Endothelial cell of umbilical vein (primary cell): ENCODE results near the gene ZRANB2. TPM values are rescaled to one million over a fixed set of nuclear protein-coding genes. Genes with fewer than 3 reads are reported as not detected.

Experiments used
- BruUV-seq: library from RNA; stranded (reverse); fragments of 400-500 nt; replicated peaks from 2 replicates; lab custom pipeline; 2021; lab: Mats Ljungman, UMichigan
- CTCF ChIA-PET: fragments of 300-600, 350-600 bp; sonication (Branson Sonifier 250); formaldehyde crosslinking; loops from one replicate; lab custom pipeline; 2021; ENCODE audit warnings: antibody characterized with exemption, inconsistent platforms; lab: Charles Lee
- POLR2A ChIA-PET: fragments of 300-600, 350-600 bp; sonication (Branson Sonifier 250); formaldehyde crosslinking; loops from one replicate; lab custom pipeline; 2021; ENCODE audit warnings: antibody characterized with exemption, inconsistent platforms; lab: Charles Lee
- DNase-seq: peaks from one replicate; pipeline ENCODE4 v3.0.0-alpha.2; 2011; ENCODE audit warnings: low read depth, low spot score
- FAIRE-seq: peaks from 2 replicates; lab custom pipeline; 2011; peaks lifted over from hg19 to GRCh38; lab: Jason Lieb, UNC
- H2AFZ ChIP-seq: 2 replicates; pipeline ENCODE4 v1.6.0; 2012; ENCODE audit warnings: low read depth, low read length, control low read depth, inconsistent platforms
- H3K27ac ChIP-seq: 2 replicates; pipeline ENCODE4 v1.5.1; 2011; ENCODE audit warnings: low read depth, mild to moderate bottlenecking, control low read depth, low read length, moderate library complexity; ENCODE audit not compliant: insufficient read depth
- H3K27me3 ChIP-seq, 2 experiments: 2 replicates each; pipeline versions ENCODE4 v1.6.0 to v1.6.1; 2011; ENCODE audit warnings: low read length in 2 of 2, mixed read lengths in 1 of 2; ENCODE audit not compliant: control insufficient read depth in 2 of 2, insufficient read depth in 2 of 2
- H3K36me3 ChIP-seq, 2 experiments: 2 replicates in 1 of 2; 3 replicates in 1 of 2; pipeline ENCODE4 v1.5.1; 2011; ENCODE audit warnings: low read length in 2 of 2, mild to moderate bottlenecking in 1 of 2, moderate library complexity in 1 of 2; ENCODE audit not compliant: control insufficient read depth in 2 of 2, insufficient read depth in 2 of 2; ENCODE audit errors: extremely low read depth in 1 of 2
- H3K4me1 ChIP-seq: 3 replicates; pipeline ENCODE4 v1.5.1; 2011; ENCODE audit warnings: mild to moderate bottlenecking, low read length; ENCODE audit not compliant: control insufficient read depth, insufficient read depth; ENCODE audit errors: extremely low read depth
- H3K4me2 ChIP-seq: 2 replicates; pipeline ENCODE4 v1.6.1; 2011; ENCODE audit warnings: low read length, control low read depth, mixed read lengths; ENCODE audit not compliant: insufficient read depth
- H3K4me3 ChIP-seq, 3 experiments: fragments of 200-600 bp in 1 of 3; sonication (generic), shearing (Covaris generic) in 1 of 3; replicated peaks in 1 of 3; 2 replicates each; pipeline ENCODE4 v1.5.1; 2011 to 2016; ENCODE audit warnings: control low read depth in 3 of 3, low read length in 3 of 3, mild to moderate bottlenecking in 2 of 3, inconsistent platforms in 1 of 3, low read depth in 1 of 3, moderate library complexity in 1 of 3; ENCODE audit not compliant: insufficient read depth in 1 of 3
- H3K79me2 ChIP-seq: 2 replicates; pipeline ENCODE4 v1.6.0; 2012; ENCODE audit warnings: low read length, inconsistent platforms; ENCODE audit not compliant: control insufficient read depth, insufficient read depth
- H3K9ac ChIP-seq: replicated peaks from 2 replicates; pipeline ENCODE3; 2011; ENCODE audit warnings: low read length, control low read depth; ENCODE audit not compliant: insufficient read depth; ENCODE audit errors: extremely low read depth
- H3K9me1 ChIP-seq: replicated peaks from 3 replicates; pipeline ENCODE4 v1.6.0; 2011; ENCODE audit warnings: mild to moderate bottlenecking, low read length; ENCODE audit not compliant: control insufficient read depth, insufficient read depth; ENCODE audit errors: extremely low read depth
- H3K9me3 ChIP-seq: replicated peaks from 2 replicates; pipeline ENCODE4 v1.5.1; 2012; ENCODE audit warnings: low read length, inconsistent platforms; ENCODE audit not compliant: control insufficient read depth, insufficient read depth
- H4K20me1 ChIP-seq: replicated peaks from 2 replicates; pipeline ENCODE3; 2011; ENCODE audit warnings: mild to moderate bottlenecking, low read length; ENCODE audit not compliant: control insufficient read depth, insufficient read depth; ENCODE audit errors: extremely low read depth
- EZH2 ChIP-seq: IDR thresholded peaks from 2 replicates; pipeline ENCODE4 v1.6.1; 2012; ENCODE audit warnings: borderline replicate concordance, low read depth, mild to moderate bottlenecking, moderate library complexity, low read length, inconsistent platforms; ENCODE audit not compliant: severe bottlenecking
- FOS ChIP-seq: IDR thresholded peaks from 2 replicates; pipeline ENCODE4 v1.6.1; 2011; ENCODE audit warnings: mild to moderate bottlenecking, low read length, moderate library complexity, borderline replicate concordance; ENCODE audit not compliant: insufficient read depth
- GATA2 ChIP-seq: IDR thresholded peaks from 2 replicates; pipeline ENCODE4 v1.7.0; 2011; ENCODE audit warnings: low read depth, mild to moderate bottlenecking, moderate library complexity, mixed read lengths, low read length; ENCODE audit not compliant: insufficient read length, insufficient read depth
- JUN ChIP-seq: IDR thresholded peaks from 2 replicates; pipeline ENCODE4 v1.6.1; 2011; ENCODE audit warnings: borderline replicate concordance, low read depth; ENCODE audit not compliant: insufficient read length, insufficient read depth
- MYC ChIP-seq: IDR thresholded peaks from one replicate; pipeline ENCODE4 v1.6.1; 2011; ENCODE audit warnings: mild to moderate bottlenecking, low read depth, low read length
- POLR2A ChIP-seq: IDR thresholded peaks from 2 replicates; pipeline ENCODE4 v1.6.1; 2012; ENCODE audit warnings: low read depth, mild to moderate bottlenecking, control low read depth, low read length
- POLR2AphosphoS5 ChIP-seq: IDR thresholded peaks from 2 replicates; pipeline ENCODE4 v1.6.1; 2012; ENCODE audit warnings: low read depth, mild to moderate bottlenecking, control low read depth, low read length, moderate library complexity; ENCODE audit not compliant: insufficient read depth
- dilution Hi-C: fragments of 300-500 bp; cut with MboI; formaldehyde crosslinking; loops from one replicate; pipeline ENCODE4 v1.15.0; 2019; ENCODE audit warnings: low sequenced_read_pairs; ENCODE audit not compliant: extremely low pct_ligation_motif_present
- intact Hi-C: fragments of 100-400 bp; cut with micrococcal nuclease; formaldehyde crosslinking; loops from one replicate; pipeline ENCODE4 v1.10.0; 2022
- polyA plus RNA-seq, 4 experiments: library from polyadenylated mRNA; depleted of rRNA in 3 of 4; stranded (reverse) in 3 of 4; unstranded in 1 of 4; fragments of >200 nt; gene quantifications; 2 replicates each; pipeline versions ENCODE4 v1.2.1 to v1.2.3, GENCODE V29; 2011 to 2012; ENCODE audit warnings: missing spikeins in 1 of 4
- total RNA-seq: library from RNA; stranded (reverse); gene quantifications from 2 replicates; pipeline ENCODE4 v1.2.3, GENCODE V29; 2021
- TF ChIP-seq, protein P1 (sequence below), 2 donors: IDR thresholded peaks; 1 replicate in 1 of 2; 2 replicates in 1 of 2; pipeline ENCODE4 v1.5.1; 2011; ENCODE audit warnings: low read length in 2 of 2, mild to moderate bottlenecking in 2 of 2, moderate library complexity in 2 of 2, control low read depth in 1 of 2, inconsistent platforms in 1 of 2, low read depth in 1 of 2; ENCODE audit not compliant: insufficient read depth in 1 of 2; ENCODE audit errors: extremely low read depth in 1 of 2
- TF ChIP-seq, protein P2 (sequence below): IDR thresholded peaks from 2 replicates; pipeline ENCODE4 v1.6.1; 2011; ENCODE audit not compliant: insufficient read depth, insufficient read length

The ZRANB2 gene
- total and polyA plus RNA-seq, 2 donors (not counting 3 experiments of a cell fraction or from before 2014, with no cell fraction given): 23.6 to 84.1 TPM

DNA sequence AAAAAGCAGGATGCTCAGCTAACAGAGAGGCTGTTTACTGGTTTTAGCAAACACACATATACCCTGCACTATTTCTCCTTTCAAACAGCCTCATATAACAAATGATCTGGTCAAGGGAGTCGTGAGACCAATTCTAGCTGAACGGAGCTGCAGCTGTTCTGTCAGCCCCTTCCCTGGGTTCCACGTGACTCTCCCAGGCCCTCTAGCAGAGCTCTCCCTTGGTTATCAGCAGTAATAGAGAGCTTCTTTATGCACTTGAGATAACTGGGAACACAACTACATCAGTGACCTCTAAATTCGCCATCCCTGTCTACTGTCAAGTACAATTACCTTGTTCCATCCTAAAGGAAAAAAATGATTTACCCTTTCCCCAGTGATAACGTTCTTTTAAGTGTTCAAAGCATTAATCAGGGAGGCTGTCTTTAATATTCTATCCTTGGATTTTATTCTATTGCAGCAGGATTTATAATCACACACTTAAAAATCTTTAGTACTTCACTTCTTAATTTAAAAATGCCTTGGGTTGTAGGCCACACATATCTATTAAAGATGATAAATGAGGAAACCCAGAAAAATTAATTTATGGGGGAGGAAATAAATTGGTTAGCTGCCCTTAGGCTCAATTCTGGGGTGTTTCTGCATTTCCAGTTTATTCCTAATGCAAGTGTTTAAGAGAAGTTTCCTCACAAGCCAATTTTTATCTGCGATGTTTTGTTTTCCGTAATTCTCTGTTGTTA, 61.4 kb downstream of the ZRANB2 start:
- no peak overlapping the region for H3K4me2 ChIP-seq
- H3K4me3 ChIP-seq: no peak overlapping the region
- no peaks in the 10 kb centered on the region for H3K9me3 ChIP-seq
- H4K20me1 ChIP-seq: no peaks in the 10 kb centered on the region
- DNase-seq (no peak), FAIRE-seq (no peak)
- no peaks in the 10 kb centered on the region for H3K9me1 ChIP-seq
- H3K27me3 ChIP-seq: no peaks in the 10 kb centered on the region
- intact Hi-C loops (no loop called here), dilution Hi-C loops (no loop called here)
- H3K36me3 ChIP-seq: no peaks in the 10 kb centered on the region
- ChIA-PET CTCF (no interaction called here), POLR2A (no interaction called here)
- no TSS peak for BruUV-seq
- TF ChIP-seq EZH2 (no peak), GATA2 (no peak), POLR2A (no peak), POLR2AphosphoS5 (no peak), FOS (no peak), JUN (no peak), MYC (no peak)
- TF ChIP-seq, protein P1, sequence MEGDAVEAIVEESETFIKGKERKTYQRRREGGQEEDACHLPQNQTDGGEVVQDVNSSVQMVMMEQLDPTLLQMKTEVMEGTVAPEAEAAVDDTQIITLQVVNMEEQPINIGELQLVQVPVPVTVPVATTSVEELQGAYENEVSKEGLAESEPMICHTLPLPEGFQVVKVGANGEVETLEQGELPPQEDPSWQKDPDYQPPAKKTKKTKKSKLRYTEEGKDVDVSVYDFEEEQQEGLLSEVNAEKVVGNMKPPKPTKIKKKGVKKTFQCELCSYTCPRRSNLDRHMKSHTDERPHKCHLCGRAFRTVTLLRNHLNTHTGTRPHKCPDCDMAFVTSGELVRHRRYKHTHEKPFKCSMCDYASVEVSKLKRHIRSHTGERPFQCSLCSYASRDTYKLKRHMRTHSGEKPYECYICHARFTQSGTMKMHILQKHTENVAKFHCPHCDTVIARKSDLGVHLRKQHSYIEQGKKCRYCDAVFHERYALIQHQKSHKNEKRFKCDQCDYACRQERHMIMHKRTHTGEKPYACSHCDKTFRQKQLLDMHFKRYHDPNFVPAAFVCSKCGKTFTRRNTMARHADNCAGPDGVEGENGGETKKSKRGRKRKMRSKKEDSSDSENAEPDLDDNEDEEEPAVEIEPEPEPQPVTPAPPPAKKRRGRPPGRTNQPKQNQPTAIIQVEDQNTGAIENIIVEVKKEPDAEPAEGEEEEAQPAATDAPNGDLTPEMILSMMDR (IDR thresholded peaks at IDR 0.05; ENCODE audit: extremely low read depth in 1 of 2, insufficient read depth in 1 of 2, low read depth in 1 of 2, low read length in 2 of 2): no peak
- TF ChIP-seq, protein P2, sequence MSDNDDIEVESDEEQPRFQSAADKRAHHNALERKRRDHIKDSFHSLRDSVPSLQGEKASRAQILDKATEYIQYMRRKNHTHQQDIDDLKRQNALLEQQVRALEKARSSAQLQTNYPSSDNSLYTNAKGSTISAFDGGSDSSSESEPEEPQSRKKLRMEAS: no peak
- no peaks in the 10 kb centered on the region for H3K4me1 ChIP-seq
- no peak overlapping the region for H3K27ac ChIP-seq
- H3K9ac ChIP-seq: no peak overlapping the region
- no peaks in the 10 kb centered on the region for H3K79me2 ChIP-seq
- H2AFZ ChIP-seq: no peak overlapping the region
